Uterus (tissue), 4 donors: ENCODE data around the gene SMTN. TPM values are rescaled to one million over a fixed set of nuclear protein-coding genes. Genes with fewer than 3 reads are reported as not detected.

Experiments
- DNase-seq, 2 donors: peaks; one replicate each; pipeline ENCODE4 v3.0.0-alpha.2; 2019 to 2020
- H3K27ac ChIP-seq, 2 donors: fragments of 200-600 bp; sonication (generic); 1 replicate in 1 of 2; 2 replicates in 1 of 2; pipeline ENCODE4 v1.5.1; 2016 to 2018
- H3K27me3 ChIP-seq, 2 donors: fragments of 200-600 bp; sonication (generic); one replicate each; pipeline ENCODE4 v1.5.1; 2018 to 2019; ENCODE audit warnings: control low read depth in 1 of 2
- H3K36me3 ChIP-seq, 2 donors: fragments of 200-600 bp; sonication (generic); one replicate each; pipeline ENCODE4 v1.5.1; 2019; ENCODE audit warnings: control low read depth in 1 of 2
- H3K4me1 ChIP-seq, 2 donors: fragments of 200-600 bp; sonication (generic); one replicate each; pipeline ENCODE4 v1.5.1; 2018 to 2019; ENCODE audit warnings: control low read depth in 1 of 2
- H3K4me3 ChIP-seq, 2 donors: fragments of 200-600 bp; sonication (generic); 1 replicate in 1 of 2; 2 replicates in 1 of 2; pipeline ENCODE4 v1.5.1; 2018 to 2019; ENCODE audit warnings: mild to moderate bottlenecking in 1 of 2
- H3K9me3 ChIP-seq, 2 donors: fragments of 200-600 bp; sonication (generic); one replicate each; pipeline ENCODE4 v1.5.1; 2019; ENCODE audit warnings: control low read depth in 1 of 2
- POLR2A ChIP-seq, 2 donors: fragments of 450-650 bp; IDR thresholded peaks; one replicate each; pipeline ENCODE4 v1.6.1; 2016; ENCODE audit warnings: antibody characterized with exemption in 2 of 2, mild to moderate bottlenecking in 1 of 2, moderate library complexity in 1 of 2
- intact Hi-C: fragments of 100-400 bp; cut with DNase I; formaldehyde crosslinking; loops from one replicate; pipeline ENCODE4 v1.15.1; 2023; ENCODE audit warnings: low total_unique reads
- total RNA-seq, 4 donors: library from RNA; depleted of rRNA in 3 of 4; stranded (reverse); fragments of >200 nt in 3 of 4; gene quantifications; one replicate each; pipeline versions ENCODE4 v1.1.0 to v1.2.4, GENCODE V29; 2014 to 2023
- TF ChIP-seq, protein P1 (sequence below), 4 experiments: fragments of 200-600 bp in 2 of 4; fragments of 450-650 bp in 2 of 4; sonication (generic) in 2 of 4; IDR thresholded peaks; one replicate each; pipeline ENCODE4 v1.5.1; 2016 to 2019; ENCODE audit warnings: antibody characterized with exemption in 4 of 4, mild to moderate bottlenecking in 2 of 4, moderate library complexity in 1 of 4
- donor health status: DM: yes; HTN: yes; CAD: no.

SMTN gene
- total RNA-seq, 4 donors from 2014 or later = 182 to 647 (median 274) TPM

DNA sequence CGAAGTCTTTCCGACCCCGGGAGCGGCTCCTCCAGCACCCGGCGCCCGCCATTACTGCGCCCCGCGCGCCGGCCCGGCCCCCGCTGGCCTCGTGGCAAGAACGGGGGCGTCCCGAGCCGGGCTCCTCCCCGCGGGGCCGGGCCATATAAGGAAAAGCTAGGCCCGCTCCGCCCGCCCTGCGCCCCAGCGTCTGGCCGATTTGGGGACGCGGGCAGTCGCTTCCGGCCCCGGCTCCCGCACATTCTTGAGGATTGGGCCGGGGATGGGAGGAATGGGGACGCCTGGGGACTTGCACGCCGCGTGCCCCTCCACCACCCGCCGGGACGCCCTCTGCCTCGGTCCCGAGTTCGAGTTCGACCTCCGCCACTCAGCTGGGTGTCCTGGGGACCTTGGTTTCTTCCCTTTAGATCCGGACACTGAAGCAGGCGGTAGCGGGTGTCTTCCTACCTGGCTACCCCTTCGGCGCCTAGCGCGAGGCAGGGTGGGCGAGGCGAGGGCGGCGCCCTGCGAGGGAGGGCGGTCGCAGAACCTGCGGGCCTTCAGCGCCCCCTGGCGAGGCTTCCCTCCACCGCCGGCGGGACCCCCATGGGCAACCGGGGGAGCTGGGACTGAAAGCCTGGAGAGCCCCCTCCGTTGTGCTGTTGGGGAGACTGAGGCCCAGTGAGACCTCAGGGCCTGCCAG is 3.8 kb downstream of the SMTN start:
- peak overlapping the region; percentile 96 to 98 for H3K27ac ChIP-seq
- peaks cover 0 to 12% of the 10 kb centered on the region in 2 donors for H3K4me1 ChIP-seq
- TF ChIP-seq, protein P1, sequence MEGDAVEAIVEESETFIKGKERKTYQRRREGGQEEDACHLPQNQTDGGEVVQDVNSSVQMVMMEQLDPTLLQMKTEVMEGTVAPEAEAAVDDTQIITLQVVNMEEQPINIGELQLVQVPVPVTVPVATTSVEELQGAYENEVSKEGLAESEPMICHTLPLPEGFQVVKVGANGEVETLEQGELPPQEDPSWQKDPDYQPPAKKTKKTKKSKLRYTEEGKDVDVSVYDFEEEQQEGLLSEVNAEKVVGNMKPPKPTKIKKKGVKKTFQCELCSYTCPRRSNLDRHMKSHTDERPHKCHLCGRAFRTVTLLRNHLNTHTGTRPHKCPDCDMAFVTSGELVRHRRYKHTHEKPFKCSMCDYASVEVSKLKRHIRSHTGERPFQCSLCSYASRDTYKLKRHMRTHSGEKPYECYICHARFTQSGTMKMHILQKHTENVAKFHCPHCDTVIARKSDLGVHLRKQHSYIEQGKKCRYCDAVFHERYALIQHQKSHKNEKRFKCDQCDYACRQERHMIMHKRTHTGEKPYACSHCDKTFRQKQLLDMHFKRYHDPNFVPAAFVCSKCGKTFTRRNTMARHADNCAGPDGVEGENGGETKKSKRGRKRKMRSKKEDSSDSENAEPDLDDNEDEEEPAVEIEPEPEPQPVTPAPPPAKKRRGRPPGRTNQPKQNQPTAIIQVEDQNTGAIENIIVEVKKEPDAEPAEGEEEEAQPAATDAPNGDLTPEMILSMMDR (IDR thresholded peaks at IDR 0.05) = peak; percentile 91 to 94 (median 94)
- TF ChIP-seq POLR2A (IDR thresholded peaks at IDR 0.05) = peak; percentile 80 to 81
- H3K36me3 ChIP-seq = no peaks in the 10 kb centered on the region
- H3K27me3 ChIP-seq = no peaks in the 10 kb centered on the region
- intact Hi-C loops = loop anchor here (2.0 to 5.0 kb wide), 2 partner anchors 48 to 136 kb away; no protein-coding TSS in a partner anchor
- peak; percentile 89 to 91 for DNase-seq
- no peaks in the 10 kb centered on the region for H3K9me3 ChIP-seq
- H3K4me3 ChIP-seq = peak overlapping the region; percentile 85 to 98

DNA sequence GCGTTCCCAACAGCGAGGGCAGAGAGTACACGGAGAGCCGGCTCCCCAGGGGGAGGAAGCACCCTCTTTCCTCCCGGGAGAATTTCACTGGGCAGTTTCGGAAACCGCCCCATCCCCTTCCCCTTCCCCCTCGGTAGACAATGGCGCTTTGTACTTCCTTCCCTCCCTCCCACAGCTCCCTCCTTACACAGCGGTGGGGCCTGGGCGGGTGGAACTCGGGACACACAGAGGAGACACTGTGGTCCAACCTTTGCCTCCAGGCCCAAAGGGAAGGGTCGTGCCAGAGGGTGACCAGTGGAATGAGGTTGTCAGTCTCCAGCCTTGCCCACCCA is 4.3 kb downstream of the SMTN start:
- no peak for TF ChIP-seq POLR2A (IDR thresholded peaks at IDR 0.05)
- TF ChIP-seq, protein P1 (IDR thresholded peaks at IDR 0.05) = no peak
- Histone ChIP-seq H3K27ac (peak overlapping the region; percentile 96 to 98), H3K36me3 (no peaks in the 10 kb centered on the region), H3K9me3 (no peaks in the 10 kb centered on the region), H3K4me3 (peak overlapping the region; percentile 85 to 98), H3K27me3 (no peaks in the 10 kb centered on the region), H3K4me1 (peaks cover 0 to 13% of the 10 kb centered on the region in 2 donors)
- intact Hi-C loops = loop anchor here (2.0 kb wide), 1 partner anchor 137 kb away; no protein-coding TSS in a partner anchor
- peak in 1 of 2 donors; percentile 53 for DNase-seq

DNA sequence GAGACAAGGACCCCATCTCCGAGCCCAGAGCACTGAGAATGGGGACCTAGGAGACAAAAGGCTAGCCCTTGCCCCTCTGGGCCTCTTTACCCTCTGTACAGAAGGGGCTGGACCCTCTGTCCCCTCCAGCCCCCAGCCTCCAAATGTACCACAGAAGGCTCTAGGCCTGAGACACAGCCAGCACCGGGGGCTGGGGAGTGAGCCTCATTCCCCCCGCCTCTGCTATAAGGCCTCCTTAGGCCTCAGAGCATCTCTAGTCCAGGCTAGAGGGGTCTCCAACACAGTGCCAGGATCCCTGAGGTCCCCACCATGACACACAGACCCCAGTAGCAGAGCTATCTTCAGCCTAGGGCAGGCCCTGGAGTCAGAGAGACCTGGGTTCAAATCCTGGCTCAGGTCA is 4.8 kb downstream of the SMTN start:
- Histone ChIP-seq H3K27me3 (no peaks in the 10 kb centered on the region), H3K4me3 (peak overlapping the region; percentile 85 to 98), H3K36me3 (no peaks in the 10 kb centered on the region), H3K4me1 (peaks cover 0 to 13% of the 10 kb centered on the region in 2 donors), H3K9me3 (no peaks in the 10 kb centered on the region), H3K27ac (peak overlapping the region; percentile 96 to 98)
- DNase-seq = no peak
- TF ChIP-seq, protein P1 (IDR thresholded peaks at IDR 0.05) = no peak
- no peak for TF ChIP-seq POLR2A (IDR thresholded peaks at IDR 0.05)
- intact Hi-C loops = loop anchor here (2.0 kb wide), 1 partner anchor 137 kb away; no protein-coding TSS in a partner anchor

DNA sequence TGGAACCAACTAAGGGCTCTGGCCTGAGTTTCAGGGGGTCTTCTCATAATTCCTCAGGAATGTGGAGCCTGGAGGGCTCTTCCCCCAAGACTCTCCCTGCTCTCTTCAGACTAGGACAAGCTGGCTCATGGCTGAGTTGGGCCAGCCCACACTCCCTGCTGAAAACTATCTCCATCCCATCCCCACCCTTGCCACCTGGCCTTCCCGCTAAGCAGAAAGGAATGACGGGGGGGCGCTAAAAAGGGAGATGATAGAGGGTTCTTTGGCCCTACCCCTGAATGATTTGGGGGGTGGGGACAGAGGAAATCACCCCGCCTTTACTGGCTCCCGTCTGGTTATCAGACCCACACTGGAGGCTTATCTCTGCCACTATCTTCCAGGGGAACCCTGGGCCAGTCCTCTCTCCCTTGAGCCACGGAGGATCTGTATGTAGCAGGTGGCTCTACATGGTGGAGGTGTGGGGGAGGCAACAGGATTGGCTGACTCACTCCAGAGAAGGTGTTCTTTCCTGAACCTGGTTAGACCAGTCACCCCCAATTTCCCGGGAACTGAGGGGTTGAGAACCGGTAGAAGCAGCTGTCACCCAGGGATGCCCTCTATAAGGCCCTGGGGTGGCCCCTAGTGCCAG is 5.7 kb downstream of the SMTN start:
- Histone ChIP-seq H3K36me3 (no peaks in the 10 kb centered on the region), H3K27ac (peak overlapping the region; percentile 96 to 98), H3K9me3 (no peaks in the 10 kb centered on the region), H3K4me3 (no peak overlapping the region), H3K4me1 (peaks cover 0 to 13% of the 10 kb centered on the region in 2 donors), H3K27me3 (no peaks in the 10 kb centered on the region)
- peak in 1 of 2 donors; percentile 52 for DNase-seq
- no peak for TF ChIP-seq POLR2A (IDR thresholded peaks at IDR 0.05)
- TF ChIP-seq, protein P1 (IDR thresholded peaks at IDR 0.05) = no peak
- intact Hi-C loops = no loop called here

DNA sequence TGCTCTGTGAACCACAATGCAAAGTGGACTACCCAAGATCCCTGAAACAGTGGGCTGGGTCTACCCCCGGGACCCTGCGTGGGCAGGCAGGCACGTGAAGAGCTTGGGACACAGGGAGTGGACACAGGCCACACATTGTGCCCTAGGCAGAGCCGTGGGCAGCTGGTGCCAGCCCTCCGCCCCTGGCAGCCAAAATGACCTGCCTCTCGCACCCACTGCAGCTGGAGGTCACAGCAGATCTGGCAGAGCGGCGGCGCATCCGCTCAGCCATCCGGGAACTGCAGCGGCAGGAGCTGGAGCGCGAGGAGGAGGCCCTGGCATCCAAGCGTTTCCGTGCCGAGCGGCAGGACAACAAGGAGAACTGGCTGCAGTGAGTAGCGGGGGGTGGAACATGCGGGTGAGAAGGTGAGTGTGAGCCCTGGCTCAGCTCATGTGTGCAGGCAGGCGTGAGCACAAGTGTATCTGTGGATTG is 6.7 kb downstream of the SMTN start:
- intact Hi-C loops = no loop called here
- H3K27ac ChIP-seq = peak overlapping the region; percentile 96 to 98
- H3K27me3 ChIP-seq = no peaks in the 10 kb centered on the region
- no peak overlapping the region for H3K4me3 ChIP-seq
- no peak for TF ChIP-seq POLR2A (IDR thresholded peaks at IDR 0.05)
- TF ChIP-seq, protein P1 (IDR thresholded peaks at IDR 0.05) = no peak
- no peaks in the 10 kb centered on the region for H3K9me3 ChIP-seq
- no peak for DNase-seq
- no peaks in the 10 kb centered on the region for H3K36me3 ChIP-seq
- H3K4me1 ChIP-seq = peaks cover 6 to 20% of the 10 kb centered on the region in 2 donors
